GM19452 (cell line): ENCODE measurements around the gene SLC49A3.
"Not testable (repeated sequence)": the region's sequence is repeated elsewhere in the genome, so short reads cannot be mapped to it uniquely, and the experiment has no call there.

Source experiments
- ATAC-seq: cut with Tn5 transposase; IDR thresholded peaks from one replicate; pipeline ENCODE4 v1.9.1; 2021; ENCODE audit not compliant: unreplicated experiment

SLC49A3 gene

DNA sequence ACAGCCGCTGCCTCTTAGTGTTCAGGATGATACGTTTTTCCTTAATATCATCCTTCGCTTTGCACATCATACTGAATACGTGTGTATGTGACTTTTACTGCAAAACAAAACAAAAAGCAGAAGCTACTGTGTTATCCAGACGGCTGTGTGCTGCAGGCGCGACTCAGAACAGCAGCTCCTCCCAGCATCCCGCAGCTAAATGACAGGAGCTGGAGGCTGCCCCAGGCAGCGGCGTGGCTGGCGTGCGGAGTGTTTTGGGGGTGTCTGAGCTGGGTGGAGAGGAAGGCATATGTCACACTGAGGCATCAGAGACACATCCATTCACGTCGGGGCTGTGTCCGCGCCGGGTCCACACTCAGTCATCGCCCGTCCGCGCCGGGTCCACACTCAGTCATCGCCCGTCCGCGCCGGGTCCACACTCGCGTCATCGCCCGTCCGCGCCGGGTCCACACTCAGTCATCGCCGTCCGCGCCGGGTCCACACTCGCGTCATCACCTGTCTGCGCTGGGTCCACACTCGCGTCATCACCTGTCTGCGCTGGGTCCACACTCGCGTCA is 33.3 kb upstream of the SLC49A3 start:
- ATAC-seq, result no peak

DNA sequence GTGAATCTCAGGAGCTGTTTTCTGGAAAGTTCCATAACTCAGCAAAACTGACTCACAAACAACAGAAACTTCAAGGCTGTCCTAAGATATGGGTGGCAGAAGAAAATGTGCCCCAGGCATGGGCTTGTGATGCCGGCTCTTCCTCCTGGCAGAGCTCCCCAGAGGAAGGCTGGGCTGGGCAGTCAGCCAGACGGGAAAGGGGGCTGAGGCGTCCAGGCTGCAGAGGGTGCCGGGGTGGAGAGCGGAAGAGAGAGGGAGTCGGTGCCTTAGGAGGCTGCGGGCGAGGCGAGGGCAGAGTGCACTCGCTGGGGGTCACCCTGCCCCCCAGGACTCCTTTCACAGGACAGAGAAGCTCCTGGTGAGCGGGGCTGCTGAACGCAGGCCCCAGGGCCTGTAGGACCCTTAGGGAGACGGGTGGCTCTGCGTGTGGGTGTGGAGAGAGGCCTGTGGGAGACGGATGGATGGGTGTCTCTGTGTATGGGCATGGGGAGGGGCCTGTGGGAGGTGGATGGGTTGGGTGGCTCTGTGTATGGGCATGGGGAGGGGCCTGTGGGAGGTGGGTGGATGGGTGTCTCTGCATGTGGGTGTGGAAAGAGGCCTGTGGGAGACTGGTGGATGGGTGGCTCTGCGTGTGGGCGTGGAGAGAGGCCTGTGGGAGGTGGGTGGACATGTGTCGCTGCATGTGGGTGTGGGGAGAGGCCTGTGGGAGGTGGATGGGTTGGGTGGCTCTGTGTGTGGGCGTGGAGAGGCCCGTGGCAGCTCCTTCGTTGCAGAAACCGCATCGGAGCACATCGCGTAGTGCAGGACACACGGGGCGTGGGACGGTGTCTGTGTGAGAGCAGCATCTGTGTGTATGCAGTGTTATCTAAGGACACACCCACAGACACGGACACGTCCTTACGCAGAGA is 32.6 kb upstream of the SLC49A3 start:
- ATAC-seq, result no peak

DNA sequence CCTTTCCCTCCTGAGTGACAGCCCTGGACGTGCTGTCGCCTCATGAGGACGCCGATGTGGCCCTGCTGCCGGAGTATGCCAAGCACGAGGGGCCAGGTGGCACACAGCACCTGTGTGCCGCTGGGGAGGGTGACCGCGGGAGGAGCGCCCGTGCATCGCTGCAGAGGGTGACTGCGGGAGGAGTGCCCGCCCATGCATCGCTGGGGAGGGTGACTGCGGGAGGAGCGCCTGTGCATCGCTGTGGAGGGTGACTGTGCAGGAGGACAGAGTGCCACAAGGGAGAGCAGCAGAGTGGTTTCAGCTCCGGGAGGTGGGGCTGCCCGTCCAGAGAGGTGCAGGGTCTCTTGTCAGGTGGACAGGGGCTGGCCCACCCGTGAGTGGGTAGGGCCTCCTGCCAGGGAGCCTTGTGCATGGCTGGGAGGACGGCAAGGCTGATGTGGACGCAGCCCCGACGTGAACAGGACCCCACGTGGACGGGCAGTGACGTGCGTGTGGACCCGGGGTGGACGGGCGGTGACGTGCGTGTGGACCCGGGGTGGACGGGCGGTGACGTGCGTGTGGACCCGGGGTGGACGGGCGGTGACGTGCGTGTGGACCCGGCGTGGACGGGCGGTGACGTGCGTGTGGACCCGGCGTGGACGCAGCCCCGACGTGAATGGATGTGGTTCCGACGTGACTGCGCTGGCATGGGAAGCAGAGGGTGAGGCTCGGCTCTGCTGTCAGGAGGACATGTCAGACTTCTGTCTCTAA is 31.3 kb upstream of the SLC49A3 start:
- no peak for ATAC-seq

DNA sequence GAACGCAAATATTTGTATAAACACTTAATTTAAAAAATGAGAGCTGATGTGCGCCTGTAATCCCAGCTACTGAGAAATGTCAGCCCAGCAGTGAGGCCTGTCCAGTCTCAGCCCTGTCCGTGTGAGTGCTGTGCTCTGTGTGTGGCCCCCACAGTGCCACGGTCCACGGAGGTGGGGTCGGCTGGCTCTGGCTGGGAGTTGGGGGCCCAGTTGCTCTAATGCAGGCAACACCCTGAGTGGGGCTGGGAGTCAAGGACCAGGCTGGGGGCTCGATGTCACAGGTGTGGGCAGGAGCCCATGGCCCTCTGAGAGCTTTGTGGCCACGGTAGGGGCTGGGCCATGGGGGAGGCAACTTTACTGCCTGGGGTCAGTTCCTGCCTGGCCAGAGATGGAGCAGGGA is 29.5 kb upstream of the SLC49A3 start:
- no peak for ATAC-seq

DNA sequence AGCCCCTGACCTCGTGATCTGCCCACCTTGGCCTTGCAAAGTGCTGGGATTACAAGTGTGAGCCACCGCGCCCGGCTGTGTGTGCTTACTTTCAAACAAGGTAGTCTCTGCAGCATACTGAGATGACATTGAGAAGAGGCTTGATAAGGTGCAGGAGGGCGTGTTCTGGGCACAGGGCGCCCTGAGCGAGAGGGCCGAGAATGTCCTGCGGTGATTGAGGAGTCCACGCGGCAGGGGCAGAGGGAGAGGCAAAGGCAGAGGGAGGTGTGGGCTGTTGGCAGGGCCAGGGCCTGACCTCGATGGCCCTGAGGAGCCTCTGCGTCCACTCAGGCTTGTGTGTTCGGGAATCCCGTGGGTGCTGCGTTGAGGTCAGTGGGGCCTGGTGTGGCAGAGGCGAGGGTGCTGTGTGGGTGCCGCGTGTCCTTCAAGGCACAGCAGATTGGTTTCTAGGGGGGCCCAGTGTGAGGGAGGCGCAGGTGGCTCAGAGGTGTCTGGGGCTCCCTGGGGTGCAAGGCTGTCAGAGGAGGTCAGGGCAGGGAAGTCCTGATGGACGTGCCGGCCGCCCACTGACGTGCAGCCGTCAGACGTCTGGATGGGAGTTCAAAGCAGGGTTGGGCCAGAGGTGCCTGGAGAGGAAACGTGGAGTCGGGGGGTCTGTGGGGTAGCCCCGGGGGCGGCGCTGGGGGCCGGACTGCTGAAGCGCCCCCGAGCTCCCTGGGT is 28.8 kb upstream of the SLC49A3 start:
- ATAC-seq, result no peak

DNA sequence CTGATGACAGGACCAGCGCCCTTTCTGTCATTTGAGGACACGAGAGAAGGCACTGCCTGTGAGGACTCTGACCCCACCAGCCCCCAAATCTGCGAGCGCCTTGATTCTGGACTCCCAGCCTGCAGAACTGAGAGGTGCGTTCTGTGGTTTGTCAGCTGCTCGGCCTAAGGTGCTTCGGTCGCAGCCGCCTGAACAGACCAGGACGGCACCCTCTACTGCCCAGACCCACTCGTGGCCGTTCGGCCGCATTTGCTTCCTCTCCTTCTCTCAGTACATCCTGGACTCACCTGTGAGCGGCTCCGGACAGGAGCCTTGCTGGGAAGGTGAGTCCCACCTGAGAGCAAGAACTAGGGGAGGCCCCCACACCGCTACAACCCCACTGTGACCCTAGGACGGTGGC is 25.1 kb upstream of the SLC49A3 start:
- ATAC-seq, result no peak

DNA sequence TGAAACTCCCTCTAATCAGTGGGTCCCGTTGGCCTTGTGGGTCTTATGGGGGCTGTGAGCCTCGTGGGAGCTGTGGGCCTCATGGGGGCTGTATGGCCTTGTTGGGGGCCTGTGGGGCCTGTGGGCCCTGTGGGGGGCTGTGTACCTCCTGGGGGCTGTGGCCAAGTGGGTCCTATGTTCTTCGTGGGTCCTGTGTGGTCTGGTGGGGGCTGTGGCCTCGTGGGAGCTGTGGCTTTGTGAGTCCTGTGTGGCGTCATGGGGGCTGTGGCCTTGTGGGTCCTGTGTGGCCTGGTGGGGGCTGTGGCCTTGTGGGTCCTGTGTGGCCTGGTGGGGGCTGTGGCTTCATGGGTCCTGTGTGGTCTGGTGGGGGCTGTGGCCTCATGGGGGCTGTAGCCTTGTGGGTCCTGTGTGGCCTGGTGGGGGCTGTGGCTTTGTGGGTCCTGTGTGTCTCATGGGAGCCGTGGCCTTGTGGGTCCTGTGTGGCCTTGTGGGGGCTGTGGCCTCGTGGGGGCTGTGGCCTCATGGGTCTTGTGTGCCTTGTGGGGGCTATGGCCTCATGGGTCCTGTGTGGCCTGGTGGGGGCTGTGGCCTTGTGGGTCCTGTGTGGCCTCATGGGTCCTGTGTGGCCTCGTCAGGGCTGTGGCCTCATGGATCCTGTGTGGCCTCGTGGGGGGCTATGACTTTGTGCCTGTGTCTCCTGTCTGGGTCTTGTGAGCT is 24.1 kb upstream of the SLC49A3 start:
- no peak for ATAC-seq

DNA sequence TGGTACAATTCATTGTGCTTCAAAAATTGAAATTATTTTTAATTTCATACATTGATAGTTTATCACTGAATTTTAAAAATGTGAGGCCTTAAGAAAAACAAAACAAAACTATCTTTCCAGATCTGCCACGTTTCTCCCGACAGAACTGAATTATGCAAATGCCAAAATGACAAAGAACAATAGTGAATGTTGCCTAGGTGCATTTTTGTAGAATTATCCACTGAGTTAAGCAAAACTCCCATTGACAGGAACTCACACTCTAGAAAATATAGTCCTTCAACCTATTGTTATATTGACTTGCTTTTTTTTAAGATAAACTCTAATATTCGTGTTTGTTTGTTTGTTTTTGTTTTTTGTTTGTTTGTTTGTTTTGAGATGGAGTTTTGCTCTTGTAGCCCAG is 23.1 kb upstream of the SLC49A3 start:
- ATAC-seq, result no peak

DNA sequence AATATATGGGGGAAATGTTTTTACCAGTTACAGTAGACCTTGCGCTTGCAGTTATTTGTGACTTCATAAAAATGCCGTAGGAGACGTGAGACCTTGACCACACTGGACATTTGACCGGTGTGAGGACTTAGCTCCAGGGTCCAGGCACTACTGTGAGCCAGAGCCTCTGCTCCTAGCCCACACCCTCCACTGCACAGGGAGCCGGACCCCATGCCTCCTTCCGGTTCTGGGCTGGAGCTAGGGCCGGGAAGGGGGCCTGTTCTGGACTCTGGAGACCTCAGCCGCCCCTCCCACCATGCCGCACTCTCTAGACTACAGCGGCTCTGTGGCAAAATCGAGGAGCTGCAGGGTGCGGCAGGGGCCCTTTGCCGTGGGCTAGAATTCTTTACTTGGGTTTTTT is 22.0 kb upstream of the SLC49A3 start:
- no peak for ATAC-seq

DNA sequence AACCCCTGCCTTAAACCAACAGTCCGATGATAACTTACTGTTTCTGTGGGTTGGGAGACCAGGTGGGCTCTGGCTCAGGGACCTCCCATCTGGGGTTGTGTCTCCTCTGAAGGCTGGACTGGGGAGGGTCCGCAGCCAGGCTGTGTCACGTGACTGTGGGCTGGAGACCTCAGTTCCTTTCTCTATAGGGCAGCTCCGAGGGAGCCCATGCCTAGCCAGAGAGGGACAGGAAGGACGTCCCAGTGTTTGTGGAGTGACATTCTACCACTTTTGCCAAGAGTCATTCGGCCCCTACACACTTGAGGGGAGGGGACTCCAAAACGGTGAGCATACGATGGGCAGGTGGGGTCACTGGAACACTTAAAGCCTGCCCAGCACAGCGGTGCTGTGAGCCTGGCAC is 21.2 kb upstream of the SLC49A3 start:
- no peak for ATAC-seq

DNA sequence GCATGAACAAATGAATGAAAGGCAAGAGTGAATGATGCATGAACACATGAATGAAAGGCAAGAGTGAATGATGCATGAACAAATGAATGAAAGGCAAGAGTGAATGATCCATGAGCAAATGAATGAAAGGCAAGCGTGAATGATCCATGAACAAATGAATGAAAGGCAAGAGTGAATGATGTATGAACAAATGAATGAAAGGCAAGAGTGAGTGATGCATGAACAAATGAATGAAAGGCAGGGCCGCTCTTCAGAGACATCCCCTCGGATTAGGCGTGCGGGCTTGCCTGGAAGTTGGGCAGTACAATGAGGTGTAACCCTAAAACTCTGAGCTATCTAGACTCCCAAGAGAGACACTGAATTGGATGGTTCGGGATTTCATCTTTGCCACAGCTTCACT is 20.4 kb upstream of the SLC49A3 start:
- ATAC-seq, result no peak

DNA sequence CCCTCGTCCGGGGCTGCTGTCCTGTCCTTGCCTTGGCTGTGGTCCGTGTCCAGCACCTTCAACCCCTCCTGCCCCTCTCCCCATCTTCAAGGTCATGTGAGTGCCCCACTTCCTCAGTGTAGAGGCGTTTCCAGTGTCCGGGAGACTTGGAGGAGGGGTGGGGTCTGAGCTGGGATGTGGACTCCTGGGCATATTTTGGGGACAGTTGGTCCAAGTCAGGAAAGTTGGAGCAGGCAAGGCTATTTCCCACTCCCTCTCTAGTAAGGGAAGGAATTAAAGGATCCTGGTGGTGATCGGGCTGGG is 19.6 kb upstream of the SLC49A3 start:
- no peak for ATAC-seq

DNA sequence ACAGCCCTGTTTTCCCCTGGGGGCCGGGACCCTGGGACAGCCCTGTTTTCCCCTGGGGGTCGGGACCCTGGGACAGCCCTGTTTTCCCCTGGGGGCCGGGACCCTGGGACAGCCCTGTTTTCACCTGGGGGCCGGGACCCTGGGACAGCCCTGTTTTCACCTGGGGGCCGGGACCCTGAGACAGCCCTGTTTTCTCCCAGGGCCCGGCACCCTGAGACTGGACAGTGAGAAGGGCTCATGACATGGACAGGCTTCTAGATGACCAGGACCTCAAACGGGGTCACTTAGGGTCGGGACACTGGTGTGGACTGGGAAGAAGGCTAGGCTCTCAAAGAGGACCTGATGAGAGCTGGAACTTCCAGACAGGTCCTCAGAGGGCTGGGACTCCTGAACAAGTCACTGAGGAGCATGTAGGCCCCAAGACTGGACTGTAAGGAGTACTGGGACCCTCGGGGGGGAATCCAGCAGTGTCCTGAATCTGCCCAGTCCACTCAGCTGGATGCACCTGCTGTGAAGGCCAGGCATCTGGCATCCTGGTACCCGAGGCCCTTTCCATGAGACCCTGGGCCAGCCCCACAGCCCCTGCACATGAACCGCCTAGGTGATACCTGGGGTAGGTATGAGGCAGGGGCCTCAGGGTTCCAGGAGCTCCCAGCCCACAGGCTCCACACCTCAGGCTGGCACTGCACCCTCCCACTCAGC is 19.1 kb upstream of the SLC49A3 start:
- ATAC-seq, result no peak

DNA sequence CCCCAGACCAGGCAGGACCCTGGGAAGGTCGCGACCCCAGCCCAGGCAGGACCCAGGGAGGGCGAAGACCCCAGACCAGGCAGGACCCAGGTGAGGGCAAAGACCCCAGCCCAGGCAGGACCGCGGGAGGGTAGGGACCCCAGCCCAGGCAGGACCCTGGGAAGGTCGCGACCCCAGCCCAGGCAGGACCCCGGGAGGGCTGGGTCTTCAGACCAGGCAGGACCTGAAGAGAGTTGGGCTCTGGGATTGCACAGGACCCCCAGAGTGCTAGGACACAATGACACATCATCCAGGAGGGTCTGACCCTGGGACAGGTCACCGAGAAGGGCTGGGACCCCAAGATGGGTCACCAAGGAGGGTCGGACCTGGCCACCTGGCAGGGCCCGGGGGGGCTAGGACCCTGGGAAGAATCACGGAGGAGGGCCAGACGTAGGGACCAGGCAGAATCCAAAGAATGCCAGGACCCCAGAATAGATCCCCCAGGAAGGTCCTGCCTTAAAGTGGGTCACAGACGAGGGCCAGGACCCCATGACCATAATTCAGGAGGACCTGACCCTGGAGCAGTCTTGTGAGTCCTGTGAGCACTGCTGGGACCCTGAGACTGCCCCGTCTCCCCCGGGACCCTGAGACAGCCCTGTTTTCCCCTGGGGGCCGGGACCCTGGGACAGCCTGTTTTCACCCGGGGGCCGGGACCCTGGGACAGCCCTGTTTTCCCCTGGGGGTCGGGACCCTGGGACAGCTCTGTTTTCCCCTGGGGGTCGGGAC is 18.1 kb upstream of the SLC49A3 start:
- ATAC-seq, result no peak

DNA sequence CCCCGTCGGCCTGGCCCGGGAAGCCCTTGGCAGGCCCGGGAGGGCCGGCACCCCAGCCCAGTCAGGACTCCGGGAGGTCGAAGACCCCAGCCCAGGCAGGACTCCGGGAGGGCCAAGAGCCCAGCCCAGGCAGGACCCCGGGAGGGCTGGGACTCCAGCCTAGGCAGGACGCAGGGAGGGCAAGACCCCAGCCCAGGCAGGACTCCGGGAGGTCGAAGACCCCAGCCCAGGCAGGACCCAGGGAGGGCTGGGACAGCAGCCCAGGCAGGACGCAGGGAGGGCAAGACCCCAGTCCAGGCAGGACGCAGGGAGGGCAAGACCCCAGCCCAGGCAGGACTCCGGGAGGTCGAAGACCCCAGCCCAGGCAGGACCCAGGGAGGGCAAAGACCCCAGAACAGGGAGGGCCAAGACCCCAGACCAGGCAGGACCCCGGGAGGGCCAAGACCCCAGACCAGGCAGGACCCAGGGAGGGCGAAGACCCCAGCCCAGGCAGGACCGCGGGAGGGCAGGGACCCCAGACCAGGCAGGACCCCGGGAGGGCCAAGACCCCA is 17.2 kb upstream of the SLC49A3 start:
- not testable (repeated sequence) for ATAC-seq

DNA sequence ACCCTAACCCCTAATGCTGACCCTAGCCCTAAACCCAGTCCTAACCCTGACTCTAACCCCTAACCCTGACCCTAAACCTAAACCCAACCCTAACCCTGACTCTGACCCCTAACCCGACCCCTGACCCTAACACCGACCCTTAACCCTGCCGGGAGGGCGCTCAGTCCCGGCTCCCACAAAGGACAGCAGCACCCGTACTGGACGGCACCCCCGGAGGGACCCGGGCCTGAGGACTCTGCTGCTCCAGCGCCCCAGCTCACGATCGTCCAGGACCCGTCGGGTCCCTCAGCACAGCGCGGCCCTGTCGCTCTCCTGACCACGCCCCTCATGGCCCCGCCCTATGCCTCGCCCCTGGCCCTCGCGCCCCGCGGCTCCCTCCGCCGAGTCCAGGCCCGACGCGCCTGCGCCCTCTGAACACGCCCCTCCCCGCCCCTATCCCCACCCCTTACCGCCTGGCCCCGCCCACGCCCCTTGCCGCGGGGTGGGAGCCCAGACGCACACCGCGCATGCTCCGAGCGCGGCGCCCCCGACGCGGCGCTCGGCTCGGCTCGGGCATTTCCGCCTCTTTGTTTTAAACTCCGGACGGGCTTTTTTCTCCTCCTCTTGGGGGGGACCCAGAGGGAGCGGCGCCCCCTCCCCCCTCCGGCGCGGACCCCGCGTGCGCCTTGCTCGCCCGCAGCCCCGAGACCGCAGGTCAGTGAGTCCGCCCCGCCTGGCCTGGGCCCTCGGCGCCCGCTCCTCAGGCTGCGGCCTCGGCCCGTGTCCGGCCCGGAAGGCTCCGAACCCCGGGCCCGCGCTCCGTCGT is 16.5 kb upstream of the SLC49A3 start, which contains the start of gene PCGF3:
Gene PCGF3, plus strand, starts transcription at position 555 of the 805 bp plus-strand sequence. CDS start 27,849 bp downstream, outside the sequence.
- peak; percentile 90 for ATAC-seq

DNA sequence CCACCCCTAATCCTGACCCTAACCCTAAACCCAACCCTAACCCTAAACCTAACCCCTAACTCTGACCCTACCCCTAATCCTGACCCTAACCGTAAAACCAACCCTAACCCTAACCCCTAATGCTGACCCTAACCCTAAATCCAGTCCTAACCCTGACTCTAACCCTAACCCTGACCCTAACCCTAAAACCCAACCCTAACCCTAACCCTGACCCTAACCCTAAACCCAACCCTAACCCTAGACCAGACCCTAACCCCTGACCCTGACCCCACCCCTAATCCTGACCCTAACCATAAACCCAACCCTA is 16.0 kb upstream of the SLC49A3 start:
- ATAC-seq, result no peak

DNA sequence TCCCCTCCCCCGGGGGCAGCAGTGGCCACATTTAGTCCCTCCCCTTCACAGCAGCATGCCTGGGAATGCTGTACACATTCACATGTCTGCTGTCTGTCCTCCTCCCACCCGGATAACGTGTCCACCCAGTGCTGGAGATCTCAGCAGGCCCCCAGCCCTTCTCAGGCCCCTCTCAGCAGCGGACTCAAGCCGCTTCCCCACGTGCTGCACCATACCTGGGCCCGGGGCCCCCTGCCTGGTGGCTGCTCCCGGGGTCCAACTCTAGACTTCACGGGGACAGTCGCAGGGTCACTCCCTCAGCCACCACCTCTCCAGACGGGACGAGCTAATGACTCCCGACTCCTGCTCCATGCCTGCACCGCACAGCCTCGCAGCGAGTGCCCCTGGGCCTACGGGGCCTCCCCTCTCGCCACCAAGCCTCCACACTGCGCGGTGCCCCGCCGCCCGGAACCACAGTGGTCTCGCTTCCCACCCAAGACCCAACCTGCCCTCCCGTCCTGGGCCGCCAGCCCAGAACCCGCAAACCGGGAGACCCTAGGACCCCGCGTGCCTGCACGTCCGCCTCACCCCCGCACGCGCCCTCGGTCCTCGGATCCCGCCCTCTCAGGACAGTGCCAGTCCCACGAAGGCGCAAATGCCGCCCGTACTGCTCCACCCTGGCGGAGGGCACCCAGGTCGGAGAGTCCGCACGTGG is 15.4 kb upstream of the SLC49A3 start:
- no peak for ATAC-seq
